AG04449 (cell line): Measurements from ENCODE around the gene CPNE8.

ENCODE experiments used
- CTCF ChIA-PET: fragments of 350-600 bp; formaldehyde crosslinking; extraction: SDS; loops from one replicate; lab custom pipeline; 2021; ENCODE audit warnings: antibody characterized with exemption; lab: Yijun Ruan, JAX
- POLR2A ChIA-PET: fragments of 400-600, 350-600 bp; formaldehyde crosslinking; extraction: SDS; loops from one replicate; lab custom pipeline; 2020; ENCODE audit warnings: antibody characterized with exemption, inconsistent platforms; lab: Yijun Ruan, JAX
- DNase-seq: peaks from one replicate; pipeline ENCODE4 v3.0.0-alpha.2; 2010; ENCODE audit warnings: low read depth, low spot score
- H3K4me3 ChIP-seq: 2 replicates; pipeline ENCODE4 v1.5.1; 2011; ENCODE audit warnings: low read depth, mild to moderate bottlenecking, control low read depth, low read length
- CTCF ChIP-seq: IDR thresholded peaks from one replicate; pipeline ENCODE4 v1.5.1; 2011; ENCODE audit warnings: mild to moderate bottlenecking, moderate library complexity, low read length, control low read depth, inconsistent platforms; ENCODE audit not compliant: insufficient read depth; ENCODE audit errors: missing control alignments

The CPNE8 gene

GRCh38 chr12:38905480-38906351, at the start of gene CPNE8:
TSS of gene CPNE8 (minus strand) at chr12:38905591. CDS start at chr12:38905534, 57 bp downstream.
- TF ChIP-seq CTCF, result no peak
- no peak within 1 kb of the TSS for H3K4me3 ChIP-seq
- POLR2A ChIA-PET, result interaction anchor here (0.6 kb wide), 1 partner anchor 707 kb away, joined by 3 read pairs; no protein-coding TSS in a partner anchor
- CTCF ChIA-PET, result no interaction called here
- no peak for DNase-seq

- ChIA-PET CTCF (no interaction called here), POLR2A (no interaction called here)
- DNase-seq, result no peak
- no peak overlapping the region for H3K4me3 ChIP-seq
- TF ChIP-seq CTCF, result no peak
Observed at GRCh38 chr12:38954238-38954873, 49.0 kb upstream of the CPNE8 start.

- H3K4me3 ChIP-seq, result no peak overlapping the region
- DNase-seq, result no peak
- ChIA-PET CTCF (no interaction called here), POLR2A (no interaction called here)
- TF ChIP-seq CTCF, result no peak
Observed at GRCh38 chr12:38949363-38949762, 44.0 kb upstream of the CPNE8 start.

- no peak overlapping the region for H3K4me3 ChIP-seq
- TF ChIP-seq CTCF, result no peak
- DNase-seq, result no peak
- POLR2A ChIA-PET, result no interaction called here
- CTCF ChIA-PET, result no interaction called here
Observed at GRCh38 chr12:38934686-38935085, 29.3 kb upstream of the CPNE8 start.

GRCh38 chr12:38934078-38934584, 28.7 kb upstream of the CPNE8 start:
- TF ChIP-seq CTCF, result no peak
- no peak for DNase-seq
- no peak overlapping the region for H3K4me3 ChIP-seq
- ChIA-PET CTCF (no interaction called here), POLR2A (no interaction called here)

GRCh38 chr12:38932320-38932719, 26.9 kb upstream of the CPNE8 start:
- CTCF ChIA-PET, result no interaction called here
- no peak overlapping the region for H3K4me3 ChIP-seq
- TF ChIP-seq CTCF, result no peak
- DNase-seq, result no peak
- POLR2A ChIA-PET, result no interaction called here
